ENCODE results near the gene KIDINS220.

DNA sequence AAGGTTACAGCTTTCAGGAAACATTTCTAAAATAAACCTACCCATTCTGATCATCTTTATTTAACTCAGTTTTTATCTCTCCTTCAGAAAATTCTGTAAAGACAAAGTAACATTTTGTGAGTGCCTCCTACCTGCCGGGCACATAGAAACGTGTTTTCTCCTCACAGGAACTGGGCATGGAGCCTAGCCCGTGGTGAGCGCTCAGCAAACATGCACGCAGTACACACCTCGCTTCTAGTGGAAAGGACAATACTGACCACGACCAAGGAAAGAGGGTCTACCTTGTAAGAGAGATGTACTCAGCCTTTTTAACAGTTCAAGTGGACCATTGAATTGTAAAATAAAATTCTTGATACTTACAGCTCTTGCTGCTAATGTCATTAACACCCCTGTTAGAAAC lies 24.8 kb upstream of the KIDINS220 start:
- TF ChIP-seq CTCF (IDR thresholded peaks at IDR 0.05; ENCODE audit: insufficient read depth, low read depth, low read length) (no peak), EZH2 (IDR thresholded peaks at IDR 0.05; ENCODE audit: insufficient read depth, low read length) (no peak)
